ENCODE data around the gene C16orf89.
"Not testable (repeated sequence)": the region's sequence is repeated elsewhere in the genome, so short reads cannot be mapped to it uniquely, and the experiment has no call there.

GRCh38 chr16:5096437-5097060, 30.8 kb upstream of the C16orf89 start:
- not testable (repeated sequence) for TF ChIP-seq POLR2A, CTCF, POLR2AphosphoS5 (IDR thresholded peaks at IDR 0.05)
